OCI-LY1 (cell line): ENCODE results near the gene FXYD1.

ENCODE experiments used
- EZH2 ChIP-seq: fragments of 200-600 bp; sonication (generic), shearing (Covaris generic); IDR thresholded peaks from 2 replicates; pipeline ENCODE4 v1.8.0; 2017; ENCODE audit warnings: borderline replicate concordance, mixed run types, mild to moderate bottlenecking, antibody characterized with exemption, low read length, moderate library complexity, mixed read lengths
- TF ChIP-seq, protein P1 (sequence below): fragments of 200-600 bp; sonication (generic), shearing (Covaris generic); IDR thresholded peaks from 2 replicates; pipeline ENCODE4 v1.5.1; 2017; ENCODE audit warnings: mild to moderate bottlenecking, antibody characterized with exemption, low read length, moderate library complexity, mixed read lengths

GRCh38 chr19:35150445-35150844, 11.8 kb downstream of the FXYD1 start:
- TF ChIP-seq EZH2, result no peak
- TF ChIP-seq, protein P1, sequence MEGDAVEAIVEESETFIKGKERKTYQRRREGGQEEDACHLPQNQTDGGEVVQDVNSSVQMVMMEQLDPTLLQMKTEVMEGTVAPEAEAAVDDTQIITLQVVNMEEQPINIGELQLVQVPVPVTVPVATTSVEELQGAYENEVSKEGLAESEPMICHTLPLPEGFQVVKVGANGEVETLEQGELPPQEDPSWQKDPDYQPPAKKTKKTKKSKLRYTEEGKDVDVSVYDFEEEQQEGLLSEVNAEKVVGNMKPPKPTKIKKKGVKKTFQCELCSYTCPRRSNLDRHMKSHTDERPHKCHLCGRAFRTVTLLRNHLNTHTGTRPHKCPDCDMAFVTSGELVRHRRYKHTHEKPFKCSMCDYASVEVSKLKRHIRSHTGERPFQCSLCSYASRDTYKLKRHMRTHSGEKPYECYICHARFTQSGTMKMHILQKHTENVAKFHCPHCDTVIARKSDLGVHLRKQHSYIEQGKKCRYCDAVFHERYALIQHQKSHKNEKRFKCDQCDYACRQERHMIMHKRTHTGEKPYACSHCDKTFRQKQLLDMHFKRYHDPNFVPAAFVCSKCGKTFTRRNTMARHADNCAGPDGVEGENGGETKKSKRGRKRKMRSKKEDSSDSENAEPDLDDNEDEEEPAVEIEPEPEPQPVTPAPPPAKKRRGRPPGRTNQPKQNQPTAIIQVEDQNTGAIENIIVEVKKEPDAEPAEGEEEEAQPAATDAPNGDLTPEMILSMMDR, result no peak
